Vagina (tissue), 2 donors: ENCODE data around the gene GPHA2.

Experiments used
- POLR2AphosphoS5 ChIP-seq, 2 donors: sonication (generic); formaldehyde crosslinking; IDR thresholded peaks; one replicate each; pipeline ENCODE4 v1.9.0; 2017; ENCODE audit warnings: antibody characterized with exemption in 2 of 2, mild to moderate bottlenecking in 2 of 2, low read depth in 1 of 2; ENCODE audit not compliant: insufficient read depth in 1 of 2
- TF ChIP-seq, protein P1 (sequence below), 3 experiments: fragments of 450-650 bp in 2 of 3; fragments of 200-600 bp in 1 of 3; sonication (generic) in 1 of 3; IDR thresholded peaks; one replicate each; pipeline ENCODE4 v1.5.1; 2017 to 2019; ENCODE audit warnings: antibody characterized with exemption in 3 of 3, mild to moderate bottlenecking in 2 of 3, moderate library complexity in 2 of 3

DNA sequence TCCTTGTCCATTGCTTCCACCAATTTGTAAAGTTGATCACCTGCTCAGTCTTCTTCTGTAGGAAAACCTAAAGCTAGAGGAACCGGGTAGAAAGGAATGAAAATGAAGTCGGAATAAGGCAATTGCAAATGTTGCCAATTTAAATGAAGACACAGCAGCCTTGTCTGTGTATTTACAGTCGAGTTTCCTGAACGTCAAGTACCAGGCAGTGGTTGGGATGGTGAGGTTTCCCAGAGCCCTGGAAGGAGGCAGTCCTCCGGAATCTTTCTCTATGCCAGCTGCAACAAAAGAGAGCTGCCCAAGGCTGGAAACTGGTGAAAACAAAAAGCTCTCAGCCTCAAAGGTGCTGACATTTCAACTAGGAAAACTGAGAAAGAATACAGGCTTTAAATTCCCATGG, 18.5 kb upstream of the GPHA2 start:
- TF ChIP-seq POLR2AphosphoS5 (IDR thresholded peaks at IDR 0.05; ENCODE audit: insufficient read depth in 1 of 2, low read depth in 1 of 2), result no peak
- TF ChIP-seq, protein P1, sequence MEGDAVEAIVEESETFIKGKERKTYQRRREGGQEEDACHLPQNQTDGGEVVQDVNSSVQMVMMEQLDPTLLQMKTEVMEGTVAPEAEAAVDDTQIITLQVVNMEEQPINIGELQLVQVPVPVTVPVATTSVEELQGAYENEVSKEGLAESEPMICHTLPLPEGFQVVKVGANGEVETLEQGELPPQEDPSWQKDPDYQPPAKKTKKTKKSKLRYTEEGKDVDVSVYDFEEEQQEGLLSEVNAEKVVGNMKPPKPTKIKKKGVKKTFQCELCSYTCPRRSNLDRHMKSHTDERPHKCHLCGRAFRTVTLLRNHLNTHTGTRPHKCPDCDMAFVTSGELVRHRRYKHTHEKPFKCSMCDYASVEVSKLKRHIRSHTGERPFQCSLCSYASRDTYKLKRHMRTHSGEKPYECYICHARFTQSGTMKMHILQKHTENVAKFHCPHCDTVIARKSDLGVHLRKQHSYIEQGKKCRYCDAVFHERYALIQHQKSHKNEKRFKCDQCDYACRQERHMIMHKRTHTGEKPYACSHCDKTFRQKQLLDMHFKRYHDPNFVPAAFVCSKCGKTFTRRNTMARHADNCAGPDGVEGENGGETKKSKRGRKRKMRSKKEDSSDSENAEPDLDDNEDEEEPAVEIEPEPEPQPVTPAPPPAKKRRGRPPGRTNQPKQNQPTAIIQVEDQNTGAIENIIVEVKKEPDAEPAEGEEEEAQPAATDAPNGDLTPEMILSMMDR (IDR thresholded peaks at IDR 0.05), result no peak
